DMS79 (cell line): ENCODE data around the gene CGB1.

Source experiments
- DNase-seq: peaks from one replicate; lab custom pipeline; 2025; lab: John Stamatoyannopoulos, UW

The CGB1 gene

GRCh38 chr19:48993175-48994034 is 43.3 kb downstream of the CGB1 start, which contains the start of the genes GYS1 and RUVBL2:
Gene GYS1 (minus strand): TSS chr19:48993309. CDS start chr19:48993112, 197 bp downstream.
Gene RUVBL2 (plus strand): TSS chr19:48993887. CDS start chr19:48993912, 25 bp downstream.
- DNase-seq = peak; percentile 98

GRCh38 chr19:48992581-48993174 is 44.0 kb downstream of the CGB1 start:
- DNase-seq = peak; percentile 80

- DNase-seq = no peak
Measured at GRCh38 chr19:48991873-48992580, 44.7 kb downstream of the CGB1 start.

DNA sequence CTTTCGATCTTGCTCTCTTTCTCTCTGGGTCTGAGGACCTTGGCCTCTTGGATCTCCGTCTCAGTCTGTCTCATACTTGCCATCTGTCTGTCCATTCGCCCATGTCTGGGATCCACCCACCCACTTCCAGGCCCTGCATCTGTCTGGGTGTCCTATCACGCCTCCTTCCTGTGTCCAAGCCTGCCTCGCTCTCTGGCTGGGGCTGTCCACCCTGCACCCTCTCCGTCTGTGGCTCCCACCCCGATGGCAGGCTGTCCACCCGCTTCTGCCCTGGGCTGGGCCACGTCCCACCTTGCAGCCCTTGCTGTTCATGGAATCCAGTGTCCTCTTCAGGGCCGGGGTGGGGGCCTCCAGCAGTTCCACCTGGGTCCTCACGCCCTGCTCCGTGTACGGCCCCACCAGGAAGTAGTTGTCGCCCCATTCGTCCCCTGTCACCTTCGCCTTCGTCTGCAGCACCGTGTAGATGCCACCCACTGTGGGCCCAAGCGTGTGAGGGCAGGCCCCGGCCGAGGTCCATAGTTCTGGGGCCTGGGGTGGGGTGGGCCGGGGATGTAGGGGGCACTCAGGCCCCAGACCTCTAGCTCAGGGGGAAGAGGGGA is 45.6 kb downstream of the CGB1 start:
- DNase-seq = no peak

- DNase-seq = no peak
Measured at GRCh38 chr19:48990400-48990799, 46.3 kb downstream of the CGB1 start.

DNA sequence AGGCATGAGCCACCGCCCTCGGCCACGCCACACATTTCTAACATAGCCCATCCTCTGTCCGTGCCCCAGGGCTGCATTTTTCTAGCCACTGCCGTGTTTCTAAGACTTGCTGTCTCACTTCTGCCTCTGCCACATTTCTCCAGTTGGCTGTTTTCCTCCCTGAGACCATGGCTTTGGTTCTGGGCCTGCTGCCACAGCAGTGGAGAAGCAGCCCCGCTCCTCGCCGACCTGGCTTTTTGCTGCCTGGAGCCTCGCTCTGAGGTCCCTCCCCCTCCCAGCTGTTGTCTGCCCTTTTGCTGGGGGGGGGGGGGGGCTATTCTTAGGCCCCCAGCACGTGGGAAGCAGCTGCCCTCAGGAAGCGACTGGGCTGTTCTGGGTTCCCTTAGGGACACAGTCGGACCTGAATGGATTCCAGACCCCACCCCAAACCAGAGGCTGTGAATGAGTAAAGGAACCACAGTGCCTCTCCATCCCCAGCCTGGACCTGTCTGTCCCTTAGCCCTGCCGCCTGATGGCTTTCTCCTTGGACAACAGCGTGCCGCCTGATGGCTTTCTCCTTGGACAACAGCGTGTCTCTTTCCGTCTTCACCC is 46.9 kb downstream of the CGB1 start:
- DNase-seq = no peak

DNA sequence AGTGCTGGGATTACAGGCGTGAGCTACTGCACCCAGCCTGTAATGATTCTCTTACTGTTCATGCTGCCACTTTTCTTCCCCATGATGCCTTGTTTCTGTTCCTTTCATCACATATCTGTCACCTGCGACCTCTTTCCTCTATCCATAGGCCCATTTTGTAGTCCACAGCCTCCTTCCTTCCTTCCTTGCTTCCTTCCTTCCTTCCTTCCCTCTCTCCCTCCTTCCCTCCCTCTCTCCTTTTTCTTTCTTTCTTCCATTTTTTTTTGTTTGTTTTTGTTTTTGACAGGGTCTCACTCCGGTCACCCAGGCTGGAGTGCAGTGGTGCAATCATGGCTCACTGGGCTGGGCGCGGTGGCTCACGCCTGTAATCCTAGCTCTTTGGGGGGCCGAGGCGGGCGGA is 47.8 kb downstream of the CGB1 start:
- no peak for DNase-seq

GRCh38 chr19:48988286-48988685 is 48.4 kb downstream of the CGB1 start:
- no peak for DNase-seq

GRCh38 chr19:48987323-48987722 is 49.4 kb downstream of the CGB1 start:
- DNase-seq = no peak

- DNase-seq = no peak
Measured at GRCh38 chr19:48986211-48986610, 50.5 kb downstream of the CGB1 start.

DNA sequence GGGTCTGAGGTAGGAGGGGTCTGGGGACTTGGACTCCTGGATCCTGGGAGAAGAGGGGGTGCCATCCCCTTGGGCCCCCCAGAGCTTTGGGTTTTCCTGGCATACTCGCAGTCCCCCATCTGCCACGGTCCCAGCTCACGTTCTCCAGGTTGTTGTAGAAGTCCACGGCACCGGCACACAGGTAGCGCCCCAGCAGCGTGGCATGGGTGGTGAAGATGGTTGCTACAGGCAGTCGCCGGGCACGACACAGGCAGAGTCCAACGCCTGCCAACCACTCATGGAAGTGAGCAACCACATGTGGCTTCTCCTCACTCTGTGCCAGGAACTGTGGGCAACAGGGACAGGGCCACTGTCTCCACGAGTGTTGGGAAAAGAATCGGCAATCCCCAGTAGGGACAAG is 51.0 kb downstream of the CGB1 start:
- no peak for DNase-seq
